GM10248 (cell line): Measurements from ENCODE around the gene NDUFA6.

Experiments used
- CTCF ChIA-PET: fragments of 300-600 bp; sonication (Branson Sonifier 250); formaldehyde crosslinking; extraction: SDS; loops from one replicate; lab custom pipeline; 2021; ENCODE audit warnings: antibody characterized with exemption; lab: Yijun Ruan, JAX
- POLR2A ChIA-PET: fragments of 350-650 bp; sonication (Branson Sonifier 250); formaldehyde crosslinking; extraction: SDS; loops from one replicate; lab custom pipeline; 2020; ENCODE audit warnings: antibody characterized with exemption; lab: Yijun Ruan, JAX
- DNase-seq: peaks from one replicate; pipeline ENCODE4 v3.0.0; 2012; ENCODE audit errors: extremely low spot score
- TF ChIP-seq, protein P1 (sequence below): IDR thresholded peaks from 2 replicates; pipeline ENCODE4 v1.5.1; 2012; ENCODE audit warnings: mild to moderate bottlenecking, low read depth; ENCODE audit errors: extremely low read depth, missing control alignments, control extremely low read depth

NDUFA6 gene

DNA sequence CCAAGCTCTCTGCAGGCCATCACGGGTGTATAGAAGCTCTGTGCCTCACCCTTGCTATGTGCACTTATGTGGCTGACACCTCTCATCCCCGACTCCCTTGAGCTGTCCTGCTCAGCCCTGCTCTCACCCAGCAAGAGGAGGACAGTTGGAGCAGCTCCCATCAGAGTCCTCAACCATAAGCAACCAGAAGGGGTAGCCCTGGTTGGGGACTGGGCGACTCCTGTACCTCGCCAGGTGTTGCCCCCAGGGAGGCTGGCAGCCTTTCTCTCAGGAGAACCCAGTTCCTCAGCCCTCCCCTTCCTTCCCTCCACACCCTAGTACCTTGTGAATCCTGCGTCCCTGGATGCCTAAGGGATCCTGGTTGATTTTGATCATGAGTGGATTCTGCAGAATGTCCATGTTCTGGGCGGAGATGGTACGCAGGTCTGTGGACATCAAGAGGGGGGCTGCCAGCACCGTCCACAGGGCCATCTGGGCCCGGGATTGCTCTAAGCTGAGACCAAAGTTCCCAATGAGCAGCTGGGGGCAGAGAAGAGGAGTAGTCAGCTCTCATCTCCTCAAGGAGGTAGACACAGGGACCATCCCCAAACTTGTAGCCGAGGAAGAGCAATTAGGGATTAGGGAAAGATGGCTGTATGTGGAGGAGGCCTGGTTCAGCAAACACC lies 27.9 kb downstream of the NDUFA6 start:
- TF ChIP-seq, protein P1, sequence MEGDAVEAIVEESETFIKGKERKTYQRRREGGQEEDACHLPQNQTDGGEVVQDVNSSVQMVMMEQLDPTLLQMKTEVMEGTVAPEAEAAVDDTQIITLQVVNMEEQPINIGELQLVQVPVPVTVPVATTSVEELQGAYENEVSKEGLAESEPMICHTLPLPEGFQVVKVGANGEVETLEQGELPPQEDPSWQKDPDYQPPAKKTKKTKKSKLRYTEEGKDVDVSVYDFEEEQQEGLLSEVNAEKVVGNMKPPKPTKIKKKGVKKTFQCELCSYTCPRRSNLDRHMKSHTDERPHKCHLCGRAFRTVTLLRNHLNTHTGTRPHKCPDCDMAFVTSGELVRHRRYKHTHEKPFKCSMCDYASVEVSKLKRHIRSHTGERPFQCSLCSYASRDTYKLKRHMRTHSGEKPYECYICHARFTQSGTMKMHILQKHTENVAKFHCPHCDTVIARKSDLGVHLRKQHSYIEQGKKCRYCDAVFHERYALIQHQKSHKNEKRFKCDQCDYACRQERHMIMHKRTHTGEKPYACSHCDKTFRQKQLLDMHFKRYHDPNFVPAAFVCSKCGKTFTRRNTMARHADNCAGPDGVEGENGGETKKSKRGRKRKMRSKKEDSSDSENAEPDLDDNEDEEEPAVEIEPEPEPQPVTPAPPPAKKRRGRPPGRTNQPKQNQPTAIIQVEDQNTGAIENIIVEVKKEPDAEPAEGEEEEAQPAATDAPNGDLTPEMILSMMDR = no peak
- ChIA-PET POLR2A (no interaction called here), CTCF (interaction anchor here (0.9 to 1.4 kb wide), 5 partner anchors 13 to 130 kb away, joined by 3 to 4 read pairs (median 3); no protein-coding TSS in a partner anchor)
- DNase-seq = peak; percentile 14

DNA sequence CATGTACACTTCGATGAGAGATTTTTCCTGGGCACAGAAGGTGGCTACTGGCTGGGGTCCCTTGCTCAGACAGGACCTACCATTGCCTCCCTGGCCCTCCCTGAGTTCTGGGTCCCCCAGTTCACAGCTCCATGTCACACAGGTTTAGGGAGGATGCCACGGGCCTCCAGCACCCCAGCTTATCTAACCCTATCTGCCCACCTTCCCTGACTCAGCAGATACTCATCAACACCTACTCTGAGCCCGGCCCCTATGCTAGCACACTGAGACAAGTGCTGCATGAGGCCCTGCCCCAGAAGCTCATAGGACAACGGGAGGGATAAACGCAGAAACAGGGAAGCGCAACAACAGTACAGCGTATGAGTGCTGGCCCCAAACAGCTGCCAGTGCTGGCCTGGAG lies 29.5 kb downstream of the NDUFA6 start:
- TF ChIP-seq, protein P1 = no peak
- no peak for DNase-seq
- POLR2A ChIA-PET = no interaction called here
- CTCF ChIA-PET = interaction anchor here (1.3 to 1.4 kb wide), 3 partner anchors 9 to 103 kb away, joined by 3 to 4 read pairs (median 3); partner anchors contain the start of gene NAGA

DNA sequence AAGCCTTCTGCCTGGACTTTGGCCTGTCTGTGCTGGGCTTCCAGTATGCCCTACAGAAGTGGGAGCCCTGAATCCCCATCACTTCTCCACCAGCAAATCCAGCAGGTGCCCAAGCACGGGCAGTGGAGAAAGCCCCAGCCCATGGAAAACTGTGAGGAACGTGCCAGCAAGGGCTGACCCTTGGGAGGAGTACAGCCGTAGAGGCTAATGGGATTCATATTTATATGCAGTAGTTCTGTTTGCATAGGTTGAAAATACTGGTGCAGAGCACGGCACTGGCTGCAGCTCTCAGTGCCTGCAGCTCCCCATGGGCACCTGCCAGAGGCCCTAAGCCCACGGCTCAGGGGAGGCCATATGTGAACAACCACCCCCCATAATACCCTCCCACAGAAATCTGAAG lies 30.1 kb downstream of the NDUFA6 start:
- no peak for DNase-seq
- ChIA-PET CTCF (interaction anchor here (1.3 kb wide), 3 partner anchors 10 to 102 kb away, joined by 3 to 4 read pairs (median 3); partner anchors contain the start of gene NAGA), POLR2A (no interaction called here)
- TF ChIP-seq, protein P1 = no peak

DNA sequence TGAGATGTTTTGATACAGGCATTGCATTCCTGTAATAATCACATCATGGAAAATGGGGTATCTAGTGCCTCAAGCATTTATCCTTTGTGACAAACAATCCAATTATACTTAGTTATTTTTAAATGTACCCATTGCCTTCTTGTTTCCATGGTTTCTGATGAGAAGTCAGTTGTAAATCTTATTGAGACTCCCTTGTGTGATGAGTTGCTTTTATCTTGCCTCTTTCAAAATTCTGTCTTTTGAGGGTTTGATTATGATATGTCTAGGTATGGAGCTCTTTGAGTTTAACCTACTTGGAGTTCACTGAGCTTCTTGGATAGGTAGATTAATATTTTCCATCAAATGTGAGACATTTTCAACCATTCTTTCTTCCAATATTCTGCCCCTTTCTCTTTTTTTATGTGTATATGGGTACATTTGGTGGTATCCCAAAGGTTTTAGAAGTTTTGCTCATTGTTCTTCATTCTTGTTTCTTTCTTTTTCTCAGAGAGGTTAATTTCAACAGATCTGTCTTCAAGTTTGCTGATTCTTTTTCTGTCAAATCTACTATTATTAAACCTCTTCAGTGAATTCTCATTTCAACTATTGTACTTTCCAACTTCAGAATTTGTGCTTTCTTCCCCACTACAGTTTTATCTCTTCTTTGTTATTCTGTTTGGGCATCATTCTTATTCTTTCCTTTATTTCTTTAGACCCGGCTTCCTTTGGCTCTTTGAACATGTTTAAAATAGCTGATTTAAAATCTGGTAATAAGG lies 33.6 kb downstream of the NDUFA6 start:
- TF ChIP-seq, protein P1 = no peak
- ChIA-PET CTCF (interaction anchor here (1.2 kb wide), 1 partner anchor 10 kb away, joined by 3 read pairs; no protein-coding TSS in a partner anchor), POLR2A (no interaction called here)
- DNase-seq = no peak

DNA sequence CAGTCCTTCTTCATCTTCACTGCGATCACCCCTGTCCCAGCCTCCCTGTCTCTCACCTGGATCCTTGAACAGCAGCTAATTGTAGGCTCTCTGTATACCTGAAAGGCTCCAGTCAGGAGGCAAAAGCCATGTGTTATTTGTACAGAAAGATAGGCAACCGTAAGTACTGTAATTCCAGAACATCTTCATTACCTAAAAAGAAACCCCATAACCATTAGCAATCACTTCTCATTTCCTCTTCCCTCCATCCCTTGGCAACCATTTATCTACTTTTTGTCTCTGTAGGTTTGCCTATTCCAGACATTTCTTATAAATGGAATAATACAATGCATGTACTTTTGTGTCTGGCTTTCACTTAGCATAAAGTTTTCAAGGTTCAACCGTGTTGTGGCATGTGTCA lies 37.8 kb downstream of the NDUFA6 start:
- TF ChIP-seq, protein P1 = no peak
- DNase-seq = no peak
- POLR2A ChIA-PET = no interaction called here
- CTCF ChIA-PET = interaction anchor here (1.6 kb wide), 1 partner anchor 60 kb away, joined by 3 read pairs; no protein-coding TSS in a partner anchor

DNA sequence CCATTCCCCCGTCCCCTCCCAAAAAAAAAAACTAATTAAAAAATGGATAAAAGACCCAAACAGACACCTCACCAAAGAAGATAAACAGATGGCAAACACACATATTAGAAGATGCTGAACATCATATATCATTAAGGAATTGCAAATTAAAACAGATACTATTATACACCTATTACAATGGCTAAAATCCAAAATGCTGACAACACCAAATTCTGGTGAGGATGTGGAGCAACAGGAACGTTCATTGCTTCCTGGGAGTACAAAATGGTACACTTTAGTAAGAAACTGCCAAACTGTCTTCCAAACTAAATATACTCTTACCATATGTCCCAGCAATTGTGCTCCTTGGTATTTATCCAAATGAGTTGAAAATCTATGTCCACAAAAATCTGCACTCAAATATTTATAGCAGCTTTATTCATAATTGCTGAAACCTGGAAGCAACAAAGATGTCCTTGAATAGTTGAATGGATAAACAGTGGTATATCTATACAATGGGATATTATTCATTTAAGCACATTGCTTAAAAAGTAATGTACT lies 39.9 kb downstream of the NDUFA6 start:
- TF ChIP-seq, protein P1 = no peak
- no peak for DNase-seq
- ChIA-PET POLR2A (no interaction called here), CTCF (no interaction called here)
